ENCODE measurements around the gene PHEX.

Gene PHEX

DNA sequence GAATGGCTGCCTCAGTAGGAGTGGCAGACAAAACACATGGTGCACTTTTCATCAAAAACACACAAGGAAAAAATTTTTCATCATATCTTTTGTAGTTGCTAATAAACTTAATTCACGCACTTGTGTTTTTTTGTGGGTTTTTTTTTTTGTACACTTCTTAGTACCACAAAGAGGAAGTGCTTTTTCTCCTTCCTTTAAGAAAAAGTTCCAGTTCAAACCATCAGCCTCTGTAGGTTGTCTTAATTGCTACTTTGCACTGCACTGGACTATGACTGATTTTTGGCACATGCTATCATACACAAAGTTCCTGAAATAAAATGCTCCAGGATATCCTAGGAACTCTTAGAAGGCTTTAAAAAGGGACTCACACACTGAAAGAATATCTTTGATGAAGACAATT, at the start of gene PHEX:
TSS of gene PHEX (plus strand) at position 242 of the 400 bp plus-strand sequence. CDS start 681 bp downstream, outside the sequence.
- DNase-seq, result no peak

DNA sequence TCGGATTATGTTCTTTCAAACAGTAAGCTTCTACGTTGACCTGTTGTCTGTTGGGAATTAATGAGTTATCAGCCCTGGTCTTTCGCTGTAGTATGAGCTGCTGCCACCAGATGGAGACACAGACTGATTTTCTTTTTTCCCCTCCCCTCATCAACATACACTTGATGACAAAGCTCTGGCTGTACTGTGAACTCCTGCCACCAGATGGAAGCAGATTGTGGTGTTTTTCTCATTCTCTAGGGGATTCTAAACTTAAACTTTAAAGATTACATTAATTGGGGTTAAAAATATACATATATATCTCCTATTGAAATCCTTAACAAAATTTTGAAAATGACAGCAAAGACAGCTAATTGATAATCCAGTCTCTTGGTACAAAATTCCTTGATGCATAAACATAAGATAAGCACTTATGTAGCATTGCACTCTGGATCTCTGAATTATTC, 46.8 kb upstream of the PHEX start:
- DNase-seq, result peak; percentile 9

DNA sequence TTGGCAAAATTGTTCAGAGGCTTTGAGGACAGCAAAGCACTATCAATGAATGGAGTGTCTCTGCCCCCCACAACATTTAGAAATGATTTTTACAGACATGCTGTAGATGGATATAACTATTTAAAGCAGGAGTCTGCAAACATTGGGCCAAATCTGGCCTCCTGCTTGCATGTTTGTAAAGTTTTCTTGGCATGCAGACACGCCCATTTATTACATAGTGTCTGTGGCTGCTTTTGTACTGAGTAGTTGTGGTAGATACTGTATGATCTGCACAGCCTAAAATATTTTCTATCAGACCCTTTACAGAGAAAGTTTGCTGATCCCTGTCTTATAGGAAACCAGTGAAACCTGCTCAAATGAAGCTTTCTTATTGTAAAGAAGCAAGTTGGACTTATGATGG, 45.5 kb upstream of the PHEX start:
- no peak for DNase-seq

DNA sequence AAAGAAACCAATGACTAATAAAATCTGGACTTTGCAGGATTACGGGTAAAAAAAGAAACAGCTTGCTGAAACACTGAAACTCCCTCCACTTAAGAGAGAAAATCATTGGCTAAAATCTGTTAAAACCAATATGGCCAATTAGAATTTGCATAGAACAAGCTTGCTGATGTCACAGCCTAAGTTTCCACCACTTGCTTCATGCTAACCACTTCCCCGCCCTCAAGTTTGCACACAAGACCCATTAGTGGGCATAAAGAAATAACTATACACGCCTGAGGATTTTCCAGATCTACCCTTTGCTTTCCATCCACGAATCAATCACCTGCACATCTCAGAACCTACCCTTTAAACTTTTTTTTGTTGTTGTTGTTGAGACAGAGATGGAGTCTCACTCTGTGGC, 42.7 kb upstream of the PHEX start:
- no peak for DNase-seq

DNA sequence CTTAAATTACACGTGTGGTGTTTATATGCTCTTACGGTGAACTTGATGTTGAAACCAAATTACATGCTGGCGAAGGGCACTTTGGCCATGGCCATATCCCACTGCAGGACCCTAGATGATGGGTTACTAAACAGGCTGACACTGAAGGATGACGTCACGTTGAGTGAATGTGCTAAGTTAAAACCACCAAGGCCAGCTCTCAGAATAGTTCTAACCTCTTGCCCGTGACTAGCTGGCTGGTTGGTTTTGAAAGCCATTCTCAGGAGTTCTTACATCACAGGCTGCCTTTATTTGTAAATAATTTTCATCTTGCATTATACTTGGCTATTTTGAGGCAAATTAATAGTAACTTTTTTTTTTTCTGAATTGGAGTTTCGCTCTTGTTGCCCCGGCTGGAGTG, 41.3 kb upstream of the PHEX start:
- DNase-seq, result no peak

DNA sequence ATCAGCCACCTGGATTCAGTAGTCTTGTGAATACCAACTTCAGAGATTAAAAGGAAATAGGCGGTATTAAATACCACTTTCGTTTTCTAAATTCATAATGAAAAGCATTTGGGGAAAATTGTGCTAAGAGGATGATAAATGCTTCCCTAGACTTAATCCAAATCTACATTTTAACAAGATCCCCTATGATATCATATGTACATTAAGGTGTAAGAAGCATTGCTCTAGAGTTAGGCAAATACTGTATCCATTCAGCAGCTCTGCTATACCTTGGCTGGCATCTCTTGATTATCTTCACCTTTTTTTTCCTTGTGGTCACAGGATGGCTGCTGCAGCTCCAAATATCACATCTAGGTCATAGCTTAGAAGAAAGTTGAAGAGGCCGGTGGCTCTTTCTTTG, 40.6 kb upstream of the PHEX start:
- no peak for DNase-seq

DNA sequence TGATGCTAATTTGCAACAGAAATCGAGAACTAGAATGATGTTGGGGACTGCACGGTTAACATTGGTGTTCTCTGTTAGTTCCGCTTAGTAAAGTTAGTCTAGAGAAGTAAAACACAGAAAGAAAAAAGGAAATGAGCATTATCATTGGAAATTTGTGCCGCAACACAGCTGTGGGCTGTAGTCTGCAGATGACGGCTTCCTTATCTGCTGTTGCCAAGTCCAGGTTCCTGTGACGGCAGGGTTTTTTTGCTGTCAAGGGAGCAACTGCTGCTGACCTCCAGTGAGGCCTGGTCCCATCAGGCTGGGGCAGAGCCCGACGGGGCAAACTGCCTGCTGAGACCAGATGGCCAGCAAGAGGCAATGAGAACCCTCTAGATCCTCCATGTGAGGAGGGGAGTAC, 38.9 kb upstream of the PHEX start:
- DNase-seq, result no peak

DNA sequence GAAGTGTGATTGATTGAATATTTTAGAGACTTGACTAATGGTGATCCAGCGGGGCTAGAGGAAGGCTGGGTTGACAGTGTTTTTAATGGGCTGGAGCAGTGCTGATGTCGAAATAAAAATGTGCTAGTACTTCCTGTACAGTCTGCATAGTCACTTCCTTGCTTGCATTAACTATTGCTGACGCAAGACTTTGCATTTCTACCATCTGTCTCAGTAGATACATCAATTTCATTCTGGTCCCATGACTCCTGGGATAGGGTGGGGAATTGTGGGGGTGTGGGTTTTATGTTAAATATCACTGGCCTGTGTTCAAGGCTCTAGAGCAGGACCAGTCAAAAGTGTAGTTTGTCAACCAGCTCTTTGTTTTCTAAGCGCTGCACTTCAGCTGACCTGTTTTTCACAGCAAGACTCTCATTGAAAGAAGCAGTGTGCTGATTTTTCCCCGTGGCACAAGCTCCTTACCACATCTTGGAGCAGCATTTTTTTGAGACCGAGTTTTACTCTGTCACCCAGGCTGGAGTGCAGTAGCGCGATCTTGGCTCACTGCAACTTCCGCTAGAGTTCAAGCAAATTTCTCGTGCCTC, 35.2 kb upstream of the PHEX start:
- DNase-seq, result no peak

DNA sequence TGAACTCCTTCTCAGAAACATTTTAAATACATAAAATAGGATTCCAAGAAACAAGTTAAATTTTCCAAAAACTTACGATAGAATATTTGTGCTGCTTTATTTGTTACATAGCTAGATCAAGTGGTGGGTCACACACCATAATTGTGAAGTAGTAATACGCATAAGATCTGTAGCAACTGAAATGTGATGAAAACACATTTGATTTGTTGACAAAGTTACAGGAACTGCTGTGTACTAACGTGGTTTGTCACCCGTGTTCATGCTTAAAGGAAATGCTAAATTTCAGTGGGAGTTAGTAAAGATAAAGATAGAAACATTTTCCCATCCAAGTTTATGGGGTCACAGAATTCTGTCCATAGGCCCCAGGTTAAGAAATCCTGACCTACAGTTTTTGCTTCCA, 34.1 kb upstream of the PHEX start:
- DNase-seq, result no peak

DNA sequence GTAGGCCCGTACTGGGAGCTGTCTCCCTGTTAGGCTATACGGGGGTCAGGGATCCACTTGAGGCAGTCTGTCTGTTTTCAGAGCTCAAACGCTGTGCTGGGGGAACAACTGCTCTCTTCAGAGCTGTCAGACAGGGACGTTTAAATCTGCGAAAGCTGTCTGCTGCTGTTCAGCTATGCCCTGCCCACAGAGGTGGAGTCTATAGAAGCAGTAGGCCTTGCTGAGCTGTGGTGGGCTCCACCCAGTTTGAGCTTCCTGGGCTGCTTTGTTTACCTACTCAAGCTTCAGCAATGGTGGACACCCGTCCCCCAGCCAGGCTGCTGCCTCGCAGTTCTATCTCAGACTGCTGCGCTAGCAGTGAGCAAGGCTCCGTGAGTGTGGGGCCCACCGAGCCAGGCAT, 27.3 kb upstream of the PHEX start:
- DNase-seq, result no peak

DNA sequence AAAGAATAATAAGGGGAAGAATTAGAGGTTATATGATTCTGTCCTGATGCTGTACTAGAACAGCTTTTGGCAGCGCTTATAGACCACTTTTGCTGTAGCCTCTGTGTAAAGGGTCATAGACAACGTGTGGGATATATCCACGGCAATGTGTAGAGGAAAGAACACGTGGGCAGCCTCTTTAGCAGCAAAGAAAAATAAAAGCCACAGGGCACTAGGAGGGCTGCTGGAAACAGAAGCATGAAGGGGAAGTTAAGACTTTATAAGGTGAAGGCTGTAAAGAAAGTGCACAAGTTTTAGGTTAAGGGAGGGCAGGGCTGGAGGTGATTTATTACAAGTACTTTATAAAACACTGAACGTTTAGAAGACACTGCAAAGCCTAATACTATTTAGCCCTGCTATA, 20.1 kb upstream of the PHEX start:
- DNase-seq, result no peak

DNA sequence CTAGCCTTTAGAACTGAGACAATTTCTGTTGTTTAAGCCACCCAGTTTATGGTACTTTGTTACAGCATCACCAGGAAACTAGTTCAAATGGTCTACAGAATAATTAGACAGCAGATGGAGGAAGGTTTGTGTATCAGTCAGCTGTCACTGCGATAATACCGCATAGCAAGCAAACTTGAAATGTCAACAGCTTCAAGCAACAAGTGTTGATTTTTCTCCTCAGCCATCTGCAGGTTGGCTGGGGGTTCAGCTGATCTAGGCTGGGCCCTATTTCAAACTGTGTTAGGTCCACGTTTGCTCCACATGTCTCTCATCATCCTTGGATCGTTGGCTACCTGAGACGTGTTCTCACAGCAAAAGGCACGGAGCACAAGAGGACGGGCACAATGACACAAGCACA, 19.2 kb upstream of the PHEX start:
- DNase-seq, result no peak

DNA sequence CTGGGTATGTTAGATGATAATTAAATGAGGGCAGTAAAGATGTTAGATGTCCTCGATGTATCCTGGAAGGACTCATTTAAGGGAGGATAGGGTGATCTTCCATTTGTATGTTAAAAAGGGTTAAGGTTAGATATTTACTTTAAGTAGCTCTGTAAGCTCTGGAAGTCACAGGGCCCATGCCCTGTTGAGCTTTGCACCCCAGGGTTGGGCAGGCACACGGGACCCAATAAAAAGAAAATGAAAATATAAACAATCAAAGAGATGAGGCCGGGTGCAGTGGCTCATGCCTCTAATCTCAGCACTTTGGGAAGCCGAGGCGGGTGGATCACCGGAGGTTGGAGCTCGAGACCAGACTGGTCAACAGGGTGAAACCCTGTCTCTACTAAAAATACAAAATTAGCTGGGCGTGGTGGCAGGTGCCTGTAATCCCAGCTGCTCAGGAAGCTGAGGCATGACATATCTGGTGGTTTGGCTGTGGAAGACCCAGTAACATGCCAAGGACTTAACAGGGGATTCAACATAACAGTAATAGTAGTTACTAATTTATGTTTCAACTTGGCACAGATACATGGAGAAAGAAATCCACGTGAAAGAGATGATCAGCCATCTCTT, 16.9 kb upstream of the PHEX start:
- no peak for DNase-seq

DNA sequence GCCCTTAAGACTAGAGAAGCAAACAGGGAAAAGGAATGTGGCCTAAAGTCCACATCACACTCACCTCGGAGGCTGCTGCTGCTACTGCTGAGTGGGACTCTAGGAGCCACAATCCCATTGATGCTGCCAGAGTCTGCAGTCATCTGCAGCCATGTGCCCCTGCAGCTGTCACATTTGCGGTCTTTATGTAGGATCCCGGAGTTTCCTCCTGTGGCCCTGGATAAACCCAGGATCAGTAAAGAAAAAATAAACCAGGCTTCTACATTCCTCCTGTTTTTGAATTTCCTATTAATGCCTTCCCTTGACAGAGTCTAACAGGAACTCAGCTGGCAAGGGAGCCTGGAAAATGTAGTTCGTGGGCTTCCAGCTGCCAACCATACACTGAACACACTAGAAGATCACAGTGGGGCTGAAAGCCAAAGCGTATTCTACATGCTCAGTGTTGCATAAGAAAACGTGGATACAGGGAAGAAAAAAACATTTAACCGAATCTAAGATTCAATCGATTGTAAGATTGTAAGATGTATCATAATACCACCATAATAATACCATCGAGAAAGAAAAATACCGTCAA, 10.3 kb upstream of the PHEX start:
- no peak for DNase-seq

DNA sequence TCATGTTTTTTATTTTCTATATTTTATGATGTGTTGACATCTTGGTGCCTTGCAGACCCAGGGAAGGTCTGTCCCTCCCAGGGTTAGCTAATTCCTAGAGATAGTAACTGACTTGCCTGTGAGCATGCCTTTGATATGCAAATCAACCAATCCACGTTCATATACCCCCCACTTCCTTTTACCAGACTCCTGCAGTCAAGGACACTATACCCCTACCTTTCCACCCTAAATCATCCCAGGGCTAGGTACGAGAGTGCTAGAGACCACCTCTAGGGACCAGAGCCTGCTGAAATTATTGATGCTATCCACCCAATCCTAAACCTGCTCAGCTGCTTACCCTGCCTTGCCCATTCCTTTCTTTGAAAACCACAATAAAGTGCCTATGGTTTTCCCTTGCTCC, 7.5 kb upstream of the PHEX start:
- DNase-seq, result no peak

DNA sequence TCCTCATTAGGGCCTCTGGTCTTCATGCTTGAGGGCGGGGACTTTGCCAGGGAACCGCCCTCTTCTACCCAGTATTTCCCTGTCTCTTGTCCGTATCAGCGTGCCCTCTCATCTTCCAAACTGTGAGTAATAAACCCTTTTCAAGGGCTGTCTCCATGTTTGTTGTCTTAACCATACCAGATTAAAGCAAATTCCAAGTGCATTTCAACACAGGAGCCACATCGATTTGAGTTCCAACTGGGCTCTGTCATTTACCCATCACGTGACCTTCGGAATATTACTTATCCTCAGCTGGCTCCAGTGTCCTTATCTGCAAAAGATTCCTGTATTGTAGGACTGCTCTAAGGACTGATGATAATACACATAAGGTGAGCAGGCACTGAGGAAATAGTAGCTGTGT, 6.4 kb upstream of the PHEX start:
- no peak for DNase-seq

DNA sequence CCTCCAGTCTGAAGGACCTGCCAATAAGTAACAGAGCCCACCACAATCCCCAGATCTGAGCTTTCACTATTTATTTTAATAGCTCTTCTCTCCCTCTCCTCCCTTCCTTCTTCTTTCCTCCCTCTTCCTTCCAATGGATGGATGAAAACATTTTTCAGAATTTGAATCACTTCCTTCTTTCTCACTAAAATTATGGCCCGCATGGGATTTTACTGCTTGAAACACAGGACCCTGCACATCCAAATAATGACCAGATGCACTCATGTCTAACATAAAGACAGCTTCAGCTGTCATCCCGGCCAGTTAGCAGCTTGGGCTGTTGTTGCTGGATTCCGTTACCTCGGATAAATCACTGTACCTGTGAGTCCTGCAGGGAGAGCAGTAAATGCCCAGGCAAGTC, 5.4 kb upstream of the PHEX start:
- DNase-seq, result no peak

DNA sequence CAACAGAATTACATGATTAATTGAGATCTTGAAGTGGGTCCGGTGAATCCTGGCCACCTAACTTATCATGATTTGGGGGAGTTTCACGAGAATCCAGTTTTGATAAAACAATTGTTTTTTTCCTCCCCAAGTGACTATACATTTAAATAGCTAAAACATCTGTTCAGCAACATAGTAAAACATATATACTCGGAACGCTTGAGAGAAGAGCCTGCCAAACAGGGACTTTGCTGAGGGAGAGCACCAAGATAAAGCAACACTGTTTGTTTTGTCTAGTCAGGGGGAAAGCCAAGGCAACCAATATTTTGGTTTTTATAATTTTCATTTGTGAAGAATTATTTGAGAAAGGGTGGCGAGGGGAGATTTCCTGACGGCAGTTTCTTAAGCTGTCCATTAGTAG, 381 bp downstream of the PHEX start:
- DNase-seq, result no peak

DNA sequence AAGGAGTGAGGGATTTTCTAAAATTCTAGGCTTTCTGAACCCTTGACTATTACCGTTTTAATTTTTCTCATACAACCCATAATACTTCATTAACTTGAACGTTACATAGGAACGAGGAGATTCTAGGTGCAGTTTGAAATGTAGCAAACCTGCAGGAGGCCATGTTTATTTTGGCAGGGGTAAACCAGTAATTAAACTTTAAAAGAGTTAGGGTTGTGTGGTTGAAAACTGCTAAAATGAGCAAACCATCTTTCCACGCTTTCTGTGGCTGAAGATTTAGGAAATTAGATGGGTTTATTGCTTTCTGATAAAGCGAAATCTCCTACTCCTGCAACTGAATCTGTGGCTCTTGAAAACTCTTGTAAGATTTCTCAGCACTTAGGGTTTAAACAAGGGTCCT, 1.7 kb downstream of the PHEX start:
- DNase-seq, result no peak

DNA sequence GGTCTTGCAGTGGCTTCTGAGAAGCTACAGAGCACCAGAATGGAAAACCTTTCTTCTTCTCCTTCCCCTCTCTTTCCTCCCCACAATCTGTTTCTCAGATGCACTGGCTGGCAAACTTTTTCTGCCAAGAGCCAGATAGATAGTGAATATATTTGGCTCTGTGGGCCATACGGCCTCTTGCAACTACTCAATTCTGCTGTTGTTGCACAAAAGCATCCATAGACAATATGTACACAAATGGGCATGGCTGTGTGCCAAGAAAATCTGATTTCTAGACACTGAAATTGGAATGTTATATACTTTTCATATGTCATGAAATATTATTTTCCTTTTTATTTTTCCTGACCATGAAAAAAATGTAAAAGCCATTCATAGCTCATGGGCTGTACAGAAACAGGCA, 3.1 kb downstream of the PHEX start:
- no peak for DNase-seq

DNA sequence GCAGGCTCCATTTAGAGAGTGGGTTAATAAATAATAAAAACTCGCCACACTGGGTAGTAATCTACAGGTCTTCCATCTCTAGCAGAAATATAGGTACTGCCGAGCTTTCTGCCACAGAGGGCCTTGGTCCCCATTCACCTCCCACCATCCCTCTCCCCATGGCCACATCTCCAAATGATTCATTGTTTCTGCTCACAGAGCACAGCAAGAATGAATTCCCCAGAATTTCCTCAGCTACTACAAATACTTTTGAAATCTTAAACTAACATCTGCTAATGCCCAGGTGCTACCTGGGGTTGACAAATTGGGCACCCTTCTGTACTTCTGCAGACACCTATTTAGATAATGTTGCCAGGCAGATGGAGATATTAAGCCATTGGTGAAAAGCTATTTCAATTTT, 5.1 kb downstream of the PHEX start:
- DNase-seq, result no peak

DNA sequence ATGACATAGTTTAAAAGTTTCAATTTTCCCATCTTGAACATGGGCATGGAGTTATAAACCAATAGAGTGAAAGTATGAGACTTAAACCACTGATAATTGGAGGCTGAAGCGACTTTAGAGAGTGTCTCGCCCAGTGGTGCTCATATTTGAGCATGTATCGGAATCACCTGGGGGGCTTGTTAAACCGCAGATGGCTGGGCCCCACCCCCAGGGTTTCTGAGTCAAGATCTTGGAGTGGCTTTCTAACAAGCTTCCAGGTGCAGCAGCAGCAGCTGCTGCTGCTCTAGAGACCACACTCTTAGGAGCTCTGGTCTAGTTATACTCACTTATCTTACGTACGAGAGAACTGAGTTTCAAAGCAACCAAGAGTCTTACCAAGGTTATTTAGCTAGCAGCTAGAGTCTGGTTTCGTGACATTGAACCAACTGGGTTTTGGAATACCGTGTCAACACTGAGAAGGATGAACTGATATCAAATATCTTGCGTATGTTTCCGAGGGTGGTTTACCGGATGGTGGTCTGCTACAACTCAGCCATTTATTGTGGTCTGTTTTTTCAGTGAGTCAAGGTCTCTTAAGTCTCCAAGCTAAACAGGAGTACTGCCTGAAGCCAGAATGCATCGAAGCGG, 5.9 kb downstream of the PHEX start:
- no peak for DNase-seq

DNA sequence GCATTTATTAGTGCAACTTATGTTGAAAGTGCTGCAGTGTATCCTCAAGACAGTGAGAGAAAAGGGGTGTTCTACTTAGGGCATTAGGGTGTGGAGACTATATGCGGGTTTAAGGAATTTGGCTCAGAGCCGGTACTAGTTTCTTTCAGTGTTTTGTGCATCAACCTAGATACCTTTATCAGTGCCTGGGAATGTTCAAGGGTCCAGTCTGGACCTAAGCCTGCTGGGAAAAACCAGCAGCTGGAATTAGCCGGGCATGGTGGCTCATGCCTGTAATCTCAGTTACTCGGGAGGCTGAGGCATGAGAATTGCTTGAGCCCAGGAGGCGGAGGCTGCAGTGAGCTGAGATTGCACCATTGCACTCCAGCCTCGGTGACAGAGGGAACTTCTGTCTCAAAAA, 7.4 kb downstream of the PHEX start:
- DNase-seq, result no peak

DNA sequence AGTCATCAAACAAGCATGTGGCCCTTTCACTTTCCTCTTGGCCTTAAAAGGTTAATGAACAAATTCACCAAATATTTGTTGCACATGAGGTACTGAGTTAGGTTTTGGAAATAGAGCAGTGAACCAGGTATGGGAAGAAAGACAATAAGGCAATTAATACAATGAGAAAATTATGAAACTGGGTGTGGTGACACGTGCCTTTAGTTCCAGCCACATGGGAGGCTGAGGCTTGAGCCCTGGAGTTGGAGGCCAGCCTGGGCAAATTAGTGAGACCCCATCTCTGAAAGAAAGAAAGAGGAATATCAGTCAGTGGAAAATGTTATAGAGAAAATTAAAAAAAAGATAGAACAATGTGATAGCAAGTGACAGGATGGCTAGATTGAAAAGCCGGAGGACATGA, 8.1 kb downstream of the PHEX start:
- no peak for DNase-seq
